ENCODE data around the gene NFIB.

DNA sequence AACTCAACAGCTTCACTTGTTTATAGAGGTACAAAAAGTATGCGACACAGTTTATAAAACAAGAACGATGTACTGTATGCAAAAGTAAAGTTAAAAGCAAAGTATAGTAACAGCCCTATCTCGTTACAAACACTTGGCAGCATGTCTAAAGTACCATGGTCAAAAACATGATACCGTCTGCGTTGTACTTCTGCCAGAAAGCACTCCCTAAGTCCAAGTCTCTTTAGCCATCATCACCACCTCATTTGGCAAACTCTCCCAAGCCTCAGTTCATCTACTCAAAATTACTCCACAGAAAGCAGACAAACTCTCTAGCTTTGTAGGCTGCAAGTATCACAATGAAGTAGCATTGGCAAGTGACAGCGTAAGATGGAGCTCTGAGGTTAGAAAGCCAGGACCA lies 73.4 kb downstream of the NFIB start:
- TF ChIP-seq CTCF (IDR thresholded peaks at IDR 0.05; ENCODE audit: insufficient read depth, low read depth, low read length) (no peak), EZH2 (IDR thresholded peaks at IDR 0.05; ENCODE audit: insufficient read depth, low read length) (no peak)
